CD4-positive, alpha-beta T cell treated with Interleukin-10 for 1 hour (primary cell): Measurements from ENCODE around the gene ANGPTL1.
"Not testable (repeated sequence)": the region's sequence is repeated elsewhere in the genome, so short reads cannot be mapped to it uniquely, and the experiment has no call there.

Experiments
- DNase-seq: peaks from one replicate; pipeline ENCODE4 v3.0.0-alpha.2; 2020

The ANGPTL1 gene

DNA sequence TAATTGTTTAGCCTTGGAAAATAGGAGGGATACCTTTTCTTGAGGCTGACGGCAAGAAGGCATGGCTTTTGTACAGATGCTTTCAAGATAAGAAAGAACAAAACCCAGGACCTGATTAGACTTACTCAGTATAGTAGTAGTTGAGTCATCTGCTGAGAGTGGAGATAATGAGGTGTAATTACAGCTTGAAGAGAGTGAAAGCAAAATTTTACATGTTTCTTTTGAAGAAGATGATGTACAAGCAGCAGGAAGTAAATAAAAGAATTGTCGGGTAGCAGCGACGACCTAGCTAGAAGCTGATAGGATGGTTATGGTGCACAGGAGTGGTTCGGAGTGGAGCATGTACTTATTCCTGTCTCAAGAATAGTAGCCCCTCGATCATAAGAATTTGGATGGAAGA, 6.6 kb downstream of the ANGPTL1 start:
- DNase-seq: no peak

DNA sequence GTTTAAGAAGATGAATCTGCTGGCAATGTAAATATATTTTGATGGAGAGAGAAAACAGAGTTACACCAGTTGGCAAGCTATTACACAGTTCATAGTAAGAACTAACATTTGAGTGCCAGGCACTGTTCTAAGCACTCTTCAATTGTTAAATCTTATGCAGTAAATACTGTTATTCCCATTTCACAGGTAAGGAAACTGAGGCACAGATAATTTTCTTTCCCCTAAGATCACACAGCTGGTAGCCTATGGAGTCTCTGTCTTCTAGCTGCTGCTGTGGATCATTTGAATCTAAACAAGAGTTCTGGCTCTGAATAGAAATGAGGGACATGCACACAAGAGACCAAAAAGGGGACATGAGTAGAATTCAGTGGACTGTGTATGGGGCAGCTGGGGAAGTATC, 8.0 kb downstream of the ANGPTL1 start:
- no peak for DNase-seq

DNA sequence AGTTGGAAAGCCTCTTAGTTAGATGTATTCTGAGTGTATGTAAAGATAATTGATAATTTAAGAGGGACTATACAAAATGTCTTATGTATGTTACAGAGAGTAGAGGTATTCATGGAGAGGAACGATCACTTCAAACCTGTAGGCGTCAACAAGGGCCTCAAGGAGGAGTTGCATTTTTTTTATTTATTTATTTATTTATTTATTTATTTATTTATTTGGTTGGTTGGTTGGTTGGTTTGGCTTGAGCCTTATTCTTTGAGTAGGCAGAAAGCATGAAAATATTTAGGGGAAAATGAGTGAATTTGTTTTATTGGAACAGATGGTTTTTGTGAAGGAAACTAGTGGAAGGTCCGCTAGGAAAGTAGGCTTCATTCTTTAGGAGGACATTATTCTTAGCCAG, 8.5 kb downstream of the ANGPTL1 start:
- no peak for DNase-seq

DNA sequence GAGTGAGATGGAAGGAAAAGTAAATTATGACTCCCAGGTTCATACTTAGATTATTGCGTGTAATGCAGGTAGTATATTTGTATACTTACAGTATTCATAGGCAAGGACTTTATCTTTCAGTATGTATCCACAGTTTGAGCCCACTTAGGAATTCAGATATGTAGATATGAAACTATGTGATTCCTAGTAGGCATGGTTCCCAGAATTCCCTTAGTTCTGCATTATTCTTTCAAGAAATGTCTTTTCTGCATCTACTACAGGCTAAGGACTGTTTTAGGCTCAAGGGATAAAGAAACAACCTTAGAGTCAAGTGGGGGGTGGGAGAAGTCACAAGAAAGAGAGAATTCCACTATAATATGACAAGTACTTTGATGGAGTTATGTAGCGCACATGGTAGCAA, 13.8 kb downstream of the ANGPTL1 start:
- DNase-seq: no peak

DNA sequence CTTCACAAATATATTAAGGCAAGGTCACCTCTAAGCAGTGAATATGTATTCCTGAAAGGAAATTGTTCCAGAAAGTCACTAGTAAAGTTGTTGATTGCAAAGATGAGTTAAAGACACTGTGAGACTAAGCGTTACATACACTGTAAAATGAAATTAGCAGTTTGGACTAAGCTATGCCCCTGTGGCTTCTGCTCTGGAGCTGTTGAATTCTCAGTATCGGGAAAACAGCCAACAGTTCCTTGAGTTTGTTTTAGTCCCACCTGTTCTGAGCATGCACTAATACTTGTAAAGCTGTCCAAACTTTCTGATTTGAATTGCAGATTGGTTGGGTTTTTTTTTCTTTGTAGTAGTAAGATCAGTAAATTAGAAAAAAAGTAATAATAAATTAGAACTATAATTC, 21.0 kb downstream of the ANGPTL1 start:
- DNase-seq: no peak

DNA sequence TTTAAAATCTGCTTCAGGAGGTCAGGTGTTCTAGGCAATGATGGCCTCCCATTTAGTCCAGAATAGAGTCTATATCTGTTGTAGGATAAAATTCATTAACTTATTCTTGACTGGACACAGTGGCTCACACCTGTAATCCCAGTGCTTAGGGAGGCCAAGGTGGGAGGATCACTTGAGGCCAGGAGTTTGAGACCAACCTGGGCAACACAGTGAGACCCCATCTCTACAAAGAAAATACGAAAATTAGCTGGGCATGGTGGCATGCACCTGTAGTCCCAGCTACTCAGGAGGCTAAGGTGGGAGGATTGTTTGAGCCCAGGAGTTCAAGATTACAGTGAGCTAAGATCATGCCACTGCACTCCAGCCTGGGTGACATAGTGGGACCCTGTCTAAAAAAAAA, 23.0 kb downstream of the ANGPTL1 start:
- DNase-seq: not testable (repeated sequence)

DNA sequence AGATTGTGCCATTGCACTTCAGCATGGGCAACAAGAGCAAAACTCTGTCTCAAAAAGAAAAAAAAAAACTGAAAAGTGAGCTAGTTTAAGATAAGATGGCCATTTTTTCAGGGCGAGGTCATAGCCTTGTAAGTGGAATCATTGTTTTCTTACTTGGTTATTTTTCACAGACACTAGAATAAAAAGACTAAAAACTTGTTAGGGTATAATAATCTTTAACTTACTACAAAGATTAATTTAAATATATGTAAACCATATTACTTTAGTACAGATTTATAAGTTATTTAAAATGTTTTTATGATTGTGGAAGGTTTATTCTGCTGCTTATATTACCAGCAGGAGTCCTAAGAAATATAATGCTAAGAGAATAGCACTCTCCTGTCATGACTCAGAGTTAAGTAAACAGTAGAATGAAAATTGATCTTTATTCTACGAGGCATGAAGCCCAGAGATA, 23.5 kb downstream of the ANGPTL1 start:
- DNase-seq: no peak

DNA sequence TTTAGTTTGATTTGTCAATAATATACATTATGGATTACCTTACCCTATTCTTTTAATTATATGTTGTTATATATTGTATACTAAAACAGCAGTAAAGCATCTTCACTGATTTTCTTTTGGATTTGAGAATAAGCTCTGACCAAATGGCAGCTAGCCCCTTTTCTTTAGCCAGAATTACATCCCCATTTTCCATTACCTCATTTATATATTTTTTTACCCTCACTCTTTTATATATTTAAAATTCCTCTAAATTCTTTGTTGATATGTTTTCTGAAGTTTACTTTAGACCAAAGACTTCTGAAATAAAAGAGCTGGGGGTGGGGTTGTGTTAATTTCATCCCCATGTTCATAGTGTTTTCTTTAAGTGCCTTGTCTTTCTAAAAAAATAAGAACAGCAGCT, 24.6 kb downstream of the ANGPTL1 start:
- DNase-seq: no peak

DNA sequence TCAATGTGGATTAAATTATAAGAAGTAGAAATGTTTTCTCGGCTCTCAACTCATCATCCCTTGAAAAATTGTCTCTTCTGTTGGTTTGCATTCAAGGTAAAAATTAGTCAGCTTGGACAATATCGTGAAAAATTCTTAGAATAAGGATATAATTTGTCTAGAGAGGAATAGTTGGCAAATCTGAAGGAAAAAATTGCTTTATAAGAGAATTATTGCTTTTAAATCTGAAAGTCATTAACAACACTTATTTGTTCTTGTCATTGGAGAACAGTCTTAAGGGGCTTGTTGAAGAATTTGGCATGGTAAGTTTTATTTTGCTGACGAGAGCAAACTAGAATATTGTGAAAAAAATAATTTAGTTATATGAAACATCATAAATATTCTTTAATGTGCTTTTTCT, 26.4 kb downstream of the ANGPTL1 start:
- no peak for DNase-seq

DNA sequence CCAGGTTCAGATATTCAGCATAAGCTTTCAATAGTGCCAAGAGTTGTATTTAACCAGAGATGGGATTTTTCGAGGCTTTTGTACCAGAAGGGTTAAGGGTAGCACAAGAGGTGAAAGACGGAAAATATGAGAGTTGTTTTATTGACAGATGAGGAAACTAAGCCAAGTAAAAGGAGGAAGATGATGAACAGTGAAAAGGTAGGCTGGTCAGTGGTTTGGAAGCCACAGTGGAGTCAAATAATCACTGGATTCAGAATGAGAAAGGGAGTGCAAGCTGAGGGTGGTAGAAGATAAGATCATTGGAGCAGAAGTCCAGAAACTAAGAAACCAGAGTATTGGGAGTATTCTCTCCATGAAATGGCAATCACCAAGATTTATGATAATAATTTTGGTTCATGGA, 45.7 kb downstream of the ANGPTL1 start:
- no peak for DNase-seq

DNA sequence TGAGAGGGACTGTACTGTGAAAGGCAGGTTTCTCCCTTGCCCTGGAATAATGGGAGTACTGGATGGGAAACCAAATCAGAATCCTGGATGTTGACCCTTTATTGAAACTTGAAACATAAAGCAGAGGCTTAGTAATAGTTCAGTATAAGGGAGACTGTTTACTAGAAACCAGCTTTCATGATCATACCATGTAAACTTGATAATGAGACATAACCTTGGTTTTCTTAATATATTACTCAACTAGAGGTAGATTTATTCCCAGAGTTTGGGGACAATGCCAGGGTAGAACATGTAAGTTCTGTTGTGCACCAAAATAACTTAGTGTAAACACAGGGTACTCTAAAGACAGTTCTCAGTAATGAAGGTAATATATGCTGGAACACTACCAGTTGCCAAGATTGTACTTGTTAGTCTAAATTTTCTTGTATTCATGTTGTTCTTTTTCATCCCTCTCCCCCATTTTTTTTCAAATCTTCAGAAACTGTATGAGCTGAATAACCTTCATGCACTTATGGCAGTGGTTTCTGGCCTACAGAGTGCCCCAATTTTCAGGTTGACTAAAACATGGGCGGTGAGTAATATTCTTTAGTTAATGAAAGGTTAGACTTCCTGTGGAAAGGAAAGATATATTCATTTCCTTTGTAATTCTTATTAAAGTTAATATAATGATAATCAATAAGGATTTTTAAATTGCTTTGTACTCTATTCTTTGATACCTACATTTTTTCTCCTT, 49.6 kb downstream of the ANGPTL1 start:
- no peak for DNase-seq

DNA sequence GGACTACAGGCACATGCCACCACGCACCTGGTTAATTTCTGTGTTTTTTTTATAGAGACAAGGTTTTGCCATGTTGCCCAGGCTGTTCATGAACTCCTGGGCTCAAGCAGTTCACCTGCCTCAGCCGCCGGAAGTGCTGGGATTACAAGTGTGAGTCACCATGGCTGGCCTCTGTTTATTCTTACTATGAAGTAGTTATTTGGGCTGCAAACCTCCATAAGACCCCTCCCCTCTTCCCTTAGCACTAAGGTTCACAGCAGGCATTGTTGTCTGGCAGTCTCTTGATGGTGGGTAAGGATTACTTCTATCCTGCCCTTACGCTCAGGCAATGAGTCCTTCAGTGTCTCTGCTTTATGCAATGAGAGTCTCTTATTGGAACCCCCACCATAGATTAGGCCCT, 51.8 kb downstream of the ANGPTL1 start:
- DNase-seq: no peak

DNA sequence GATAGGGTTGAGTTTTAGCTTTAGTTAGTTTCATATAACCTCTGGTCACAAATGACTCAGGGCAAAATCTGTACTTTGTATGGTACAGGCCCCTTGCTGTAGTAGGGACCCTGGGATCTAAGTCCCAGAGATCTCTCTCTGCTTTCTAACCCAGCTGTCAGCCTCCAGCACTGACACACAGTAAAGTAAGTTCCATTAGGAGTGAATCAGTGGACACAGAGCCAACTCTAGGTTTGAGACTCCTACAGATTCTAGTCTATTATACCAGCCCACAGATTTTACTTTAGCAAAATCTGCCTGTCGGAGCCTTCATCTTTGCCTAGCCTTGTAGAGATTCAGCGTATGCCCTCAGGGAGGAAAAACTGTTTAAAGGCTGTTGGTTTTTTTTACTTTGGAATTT, 52.5 kb downstream of the ANGPTL1 start:
- DNase-seq: no peak

DNA sequence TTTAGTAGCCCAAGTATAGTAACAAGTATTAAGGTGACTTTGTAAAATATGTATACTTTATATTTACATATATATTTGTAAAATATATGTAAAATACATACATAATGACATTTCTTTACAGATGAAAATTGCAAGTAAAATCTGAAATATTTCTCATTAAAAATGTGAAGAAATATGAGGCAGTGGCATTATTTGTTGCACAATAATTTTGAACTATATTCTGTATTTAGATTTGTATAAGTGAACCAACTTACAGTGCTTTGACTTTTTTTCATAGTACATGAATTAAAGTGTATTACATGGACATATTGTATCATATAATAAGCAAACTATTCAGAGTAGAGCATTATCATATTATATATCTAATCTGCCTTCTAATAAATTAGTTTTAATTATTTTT, 60.3 kb downstream of the ANGPTL1 start:
- DNase-seq: no peak

DNA sequence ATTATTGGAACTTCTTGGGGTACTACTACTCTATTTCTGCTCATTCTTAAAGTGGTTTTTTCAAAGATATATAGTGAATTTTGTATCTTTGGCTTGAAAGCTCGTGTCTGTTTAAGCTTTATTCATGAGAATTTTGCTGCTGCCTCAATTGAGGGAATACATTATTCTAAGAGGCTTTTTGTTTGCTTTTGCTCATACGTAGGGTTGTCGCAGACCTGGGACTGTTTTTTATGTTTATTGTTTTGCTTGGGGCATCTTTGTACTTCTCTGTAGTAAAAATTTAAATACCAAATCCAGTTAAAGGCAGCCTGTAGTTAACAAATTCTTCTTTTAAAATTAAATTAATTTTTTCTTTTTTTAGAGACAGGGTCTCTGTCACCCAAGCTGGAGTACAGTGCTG, 62.3 kb downstream of the ANGPTL1 start:
- DNase-seq: no peak

DNA sequence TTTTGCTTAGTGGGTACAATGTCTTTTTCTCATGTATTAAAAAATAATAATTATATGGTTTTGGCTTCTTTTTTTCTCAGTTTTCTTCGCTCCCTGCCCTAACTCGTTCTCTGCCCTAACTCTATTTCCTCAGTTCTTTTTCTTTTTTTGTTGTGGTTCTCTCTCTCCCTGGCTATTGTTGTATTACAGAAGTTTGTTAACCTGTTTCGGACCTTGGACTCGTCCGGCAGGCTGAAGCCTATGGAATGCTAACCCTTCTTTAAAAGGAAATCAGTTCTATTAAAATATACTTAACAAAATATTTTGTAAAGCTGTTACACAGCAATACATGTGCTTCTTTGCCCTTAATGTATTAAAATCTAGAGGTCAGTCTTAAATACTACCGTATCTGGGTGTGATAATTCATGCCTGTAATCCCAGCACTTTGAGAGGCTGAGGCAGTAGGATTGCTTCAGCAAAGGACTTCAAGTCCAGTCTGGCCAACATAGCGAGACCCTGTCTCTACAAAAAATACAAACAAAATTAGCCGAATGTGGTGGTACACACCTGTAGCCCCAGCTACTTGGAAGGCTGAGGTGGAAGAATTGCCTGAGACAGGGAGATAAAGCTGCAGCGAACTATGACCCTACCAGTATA, 64.1 kb downstream of the ANGPTL1 start:
- no peak for DNase-seq

DNA sequence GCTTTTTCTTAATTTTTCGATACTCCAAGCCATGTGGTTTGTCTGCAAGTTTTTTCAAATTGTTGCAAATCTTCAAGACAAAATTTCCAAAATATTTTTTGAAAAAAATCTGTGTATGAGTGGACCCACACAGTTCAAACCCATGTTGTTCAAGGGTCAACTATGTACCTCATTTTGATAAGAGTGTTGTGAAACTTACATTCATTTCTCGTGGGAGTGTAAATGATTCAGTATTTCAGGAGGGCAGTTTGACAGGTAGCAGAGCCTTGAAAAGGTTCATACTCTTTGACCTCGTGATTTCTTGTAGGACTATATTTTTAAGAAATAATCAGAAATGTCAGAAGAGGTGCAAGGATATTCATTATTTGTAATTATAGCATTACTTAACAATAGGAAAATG, 68.0 kb downstream of the ANGPTL1 start:
- DNase-seq: no peak
